Measurements from ENCODE around the gene DNAJB7.
"Not testable (repeated sequence)": the region's sequence is repeated elsewhere in the genome, so short reads cannot be mapped to it uniquely, and the experiment has no call there.

Gene DNAJB7

GRCh38 chr22:40862013-40862412 lies at the start of gene DNAJB7:
Gene DNAJB7, minus strand, starts transcription at chr22:40862113. Its CDS starts 119 bp downstream, at chr22:40861994.
- in situ Hi-C loops (cut with MboI; ENCODE audit: low sequenced_read_pairs), result no loop called here

- in situ Hi-C loops (cut with MboI; ENCODE audit: low sequenced_read_pairs), result no loop called here
These were observed 47.0 kb upstream of the DNAJB7 start for GRCh38 chr22:40908895-40909294.

GRCh38 chr22:40904101-40904500 lies 42.2 kb upstream of the DNAJB7 start:
- in situ Hi-C loops (cut with MboI; ENCODE audit: low sequenced_read_pairs), result no loop called here

- in situ Hi-C loops (cut with MboI; ENCODE audit: low sequenced_read_pairs), result loop anchor here (25.0 kb wide), 1 partner anchor 362 kb away; no protein-coding TSS in a partner anchor
These were observed 37.0 kb upstream of the DNAJB7 start for GRCh38 chr22:40898850-40899357.

GRCh38 chr22:40894417-40894816 lies 32.5 kb upstream of the DNAJB7 start:
- in situ Hi-C loops (cut with MboI; ENCODE audit: low sequenced_read_pairs), result loop anchor here (25.0 kb wide), 1 partner anchor 357 kb away; no protein-coding TSS in a partner anchor

- in situ Hi-C loops (cut with MboI; ENCODE audit: low sequenced_read_pairs), result loop anchor here (25.0 kb wide), 1 partner anchor 354 kb away; no protein-coding TSS in a partner anchor
These were observed 29.0 kb upstream of the DNAJB7 start for GRCh38 chr22:40890881-40891280.

- in situ Hi-C loops (cut with MboI; ENCODE audit: low sequenced_read_pairs), result loop anchor here (25.0 kb wide), 1 partner anchor 352 kb away; no protein-coding TSS in a partner anchor
These were observed 27.2 kb upstream of the DNAJB7 start for GRCh38 chr22:40889116-40889515.

- in situ Hi-C loops (cut with MboI; ENCODE audit: low sequenced_read_pairs), result loop anchor here (25.0 kb wide), 1 partner anchor 342 kb away; no protein-coding TSS in a partner anchor
These were observed 17.0 kb upstream of the DNAJB7 start for GRCh38 chr22:40878922-40879321.

- in situ Hi-C loops (cut with MboI; ENCODE audit: low sequenced_read_pairs), result loop anchor here (25.0 kb wide), 1 partner anchor 340 kb away; no protein-coding TSS in a partner anchor
These were observed 15.6 kb upstream of the DNAJB7 start for GRCh38 chr22:40877488-40877887.

GRCh38 chr22:40876907-40877306 lies 15.0 kb upstream of the DNAJB7 start:
- in situ Hi-C loops (cut with MboI; ENCODE audit: low sequenced_read_pairs), result loop anchor here (25.0 kb wide), 1 partner anchor 340 kb away; no protein-coding TSS in a partner anchor

GRCh38 chr22:40875111-40875510 lies 13.2 kb upstream of the DNAJB7 start:
- in situ Hi-C loops (cut with MboI; ENCODE audit: low sequenced_read_pairs), result loop anchor here (25.0 kb wide), 1 partner anchor 338 kb away; no protein-coding TSS in a partner anchor

GRCh38 chr22:40874016-40874415 lies 12.1 kb upstream of the DNAJB7 start:
- in situ Hi-C loops (cut with MboI; ENCODE audit: low sequenced_read_pairs), result no loop called here

GRCh38 chr22:40868379-40868778 lies 6.5 kb upstream of the DNAJB7 start:
- in situ Hi-C loops (cut with MboI; ENCODE audit: low sequenced_read_pairs), result not testable (repeated sequence)

GRCh38 chr22:40867109-40867508 lies 5.2 kb upstream of the DNAJB7 start:
- in situ Hi-C loops (cut with MboI; ENCODE audit: low sequenced_read_pairs), result no loop called here

- in situ Hi-C loops (cut with MboI; ENCODE audit: low sequenced_read_pairs), result no loop called here
These were observed 624 bp upstream of the DNAJB7 start for GRCh38 chr22:40862537-40862936.

GRCh38 chr22:40857309-40857855 lies 4.5 kb downstream of the DNAJB7 start:
- in situ Hi-C loops (cut with MboI; ENCODE audit: low sequenced_read_pairs), result no loop called here

- in situ Hi-C loops (cut with MboI; ENCODE audit: low sequenced_read_pairs), result no loop called here
These were observed 5.2 kb downstream of the DNAJB7 start, which contains the start of the genes ST13 and XPNPEP3 for GRCh38 chr22:40856513-40857308. Gene ST13, minus strand, starts transcription at chr22:40856639. Its CDS starts 99 bp downstream, at chr22:40856540. Gene XPNPEP3, plus strand, starts transcription at chr22:40857148. Its CDS starts 34 bp downstream, at chr22:40857182.

- in situ Hi-C loops (cut with MboI; ENCODE audit: low sequenced_read_pairs), result no loop called here
These were observed 5.9 kb downstream of the DNAJB7 start for GRCh38 chr22:40855979-40856512.

- in situ Hi-C loops (cut with MboI; ENCODE audit: low sequenced_read_pairs), result no loop called here
These were observed 6.6 kb downstream of the DNAJB7 start for GRCh38 chr22:40855071-40855978.

- in situ Hi-C loops (cut with MboI; ENCODE audit: low sequenced_read_pairs), result no loop called here
These were observed 8.0 kb downstream of the DNAJB7 start for GRCh38 chr22:40853961-40854360.
